Activated T-cell treated with anti-CD3 and anti-CD28 coated beads, Interleukin-2, amount 50 U/mL, for 24 hours (primary cell): ENCODE measurements around the gene POLR1C.
A peak's percentile ranks its signal among the peaks of the same experiment; 100 is the strongest.
"Not testable (repeated sequence)": the region's sequence is repeated elsewhere in the genome, so short reads cannot be mapped to it uniquely, and the experiment has no call there.

ENCODE experiments used
- DNase-seq: peaks from one replicate; pipeline ENCODE4 v3.0.0-alpha.2; 2020
- H3K27ac Mint-ChIP-seq: 2 replicates; pipeline ENCODE4 v1.8.0; 2020; ENCODE audit warnings: mild to moderate bottlenecking, mixed read lengths
- H3K27me3 Mint-ChIP-seq: 2 replicates; pipeline ENCODE4 v1.8.0; 2020; ENCODE audit warnings: mixed read lengths
- H3K36me3 Mint-ChIP-seq: 2 replicates; pipeline ENCODE4 v1.8.0; 2020; ENCODE audit warnings: low read depth, mixed read lengths
- H3K4me1 Mint-ChIP-seq: 2 replicates; pipeline ENCODE4 v1.8.0; 2020; ENCODE audit warnings: low read depth, mixed read lengths
- H3K4me3 Mint-ChIP-seq: 2 replicates; pipeline ENCODE4 v1.8.0; 2020; ENCODE audit warnings: mild to moderate bottlenecking, moderate library complexity, mixed read lengths
- H3K9me3 Mint-ChIP-seq: 2 replicates; pipeline ENCODE4 v1.8.0; 2020; ENCODE audit warnings: mixed read lengths

POLR1C gene

DNA sequence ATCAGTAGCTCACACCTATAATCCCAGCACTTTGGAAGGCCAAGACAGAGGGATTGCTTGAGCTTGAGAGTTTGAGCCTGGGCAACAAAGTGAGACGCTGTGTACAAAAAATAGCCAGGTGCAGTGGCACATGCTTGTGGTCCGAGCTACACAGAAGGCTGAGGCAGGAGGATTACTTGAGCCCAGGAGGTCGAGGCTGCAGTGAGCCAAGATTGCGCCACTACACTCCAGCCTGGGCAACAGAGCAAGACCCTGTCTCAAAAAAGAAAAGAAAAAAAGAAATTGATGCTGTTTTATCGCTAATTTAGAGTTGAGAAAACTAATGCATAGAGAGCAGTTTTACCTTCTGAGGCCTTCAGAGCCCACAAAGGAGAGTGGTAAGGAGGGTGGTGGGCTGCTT is 18.6 kb upstream of the POLR1C start:
- Mint-ChIP-seq H3K4me1 (peaks cover 23% of the 10 kb centered on the region), H3K36me3 (peaks cover 72% of the 10 kb centered on the region), H3K27ac (peak overlapping the region; percentile 22)
- not testable (repeated sequence) for DNase-seq, H3K9me3 Mint-ChIP-seq, H3K4me3 Mint-ChIP-seq, H3K27me3 Mint-ChIP-seq

GRCh38 chr6:43499028-43499815 is 17.7 kb upstream of the POLR1C start:
- Mint-ChIP-seq H3K27me3 (no peaks in the 10 kb centered on the region), H3K9me3 (no peaks in the 10 kb centered on the region), H3K27ac (peak overlapping the region; percentile 63), H3K4me3 (no peak overlapping the region), H3K4me1 (peaks cover 15% of the 10 kb centered on the region), H3K36me3 (peaks cover 75% of the 10 kb centered on the region)
- no peak for DNase-seq

DNA sequence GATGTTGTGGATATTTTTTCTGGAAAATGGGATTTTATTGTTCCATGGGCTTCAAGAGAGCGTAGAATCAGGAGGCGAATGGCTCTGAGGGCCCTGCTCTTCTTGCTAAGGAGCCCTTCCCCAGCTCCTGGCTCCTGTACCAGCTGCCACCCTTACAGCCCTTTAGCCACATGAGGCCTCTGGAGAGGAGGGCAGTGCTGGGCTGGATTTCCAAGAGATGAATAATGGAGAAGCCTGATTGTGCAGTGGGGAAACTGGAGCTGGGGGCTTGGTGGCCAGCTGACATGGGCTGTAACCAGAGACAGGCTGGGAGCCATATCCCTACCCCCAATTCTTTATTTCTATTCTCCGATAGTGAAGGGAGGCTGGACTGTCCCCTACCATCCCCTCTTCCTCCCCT is 16.0 kb upstream of the POLR1C start:
- peaks cover 87% of the 10 kb centered on the region for H3K36me3 Mint-ChIP-seq
- H3K4me1 Mint-ChIP-seq: no peaks in the 10 kb centered on the region
- no peak overlapping the region for H3K27ac Mint-ChIP-seq
- H3K27me3 Mint-ChIP-seq: no peaks in the 10 kb centered on the region
- no peaks in the 10 kb centered on the region for H3K9me3 Mint-ChIP-seq
- no peak overlapping the region for H3K4me3 Mint-ChIP-seq
- no peak for DNase-seq

GRCh38 chr6:43502666-43503065 is 14.2 kb upstream of the POLR1C start:
- Mint-ChIP-seq H3K9me3 (no peaks in the 10 kb centered on the region), H3K27ac (no peak overlapping the region), H3K27me3 (peaks cover 2% of the 10 kb centered on the region), H3K36me3 (peaks cover 87% of the 10 kb centered on the region), H3K4me1 (peaks cover 9% of the 10 kb centered on the region), H3K4me3 (no peak overlapping the region)
- no peak for DNase-seq

DNA sequence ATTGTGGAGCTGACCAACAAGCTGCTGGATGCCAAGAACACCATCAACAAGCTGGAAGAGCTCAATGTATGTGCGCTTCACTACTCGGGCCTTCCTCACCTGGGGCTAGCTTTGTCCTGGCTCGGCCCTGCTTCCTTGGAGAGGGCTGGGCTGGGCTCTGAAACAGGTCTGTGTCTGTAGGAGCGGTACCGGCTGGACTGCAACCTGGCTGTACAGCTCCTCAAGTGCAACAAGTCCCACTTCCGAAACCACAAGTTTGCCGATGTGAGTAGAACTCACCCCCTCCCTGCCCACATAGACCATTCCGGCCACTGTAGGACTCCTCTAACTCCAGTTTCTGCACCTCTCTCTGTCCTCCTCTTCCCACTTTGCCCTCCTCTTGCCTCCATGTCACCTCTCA is 13.4 kb upstream of the POLR1C start:
- H3K4me3 Mint-ChIP-seq: no peak overlapping the region
- H3K36me3 Mint-ChIP-seq: peaks cover 79% of the 10 kb centered on the region
- DNase-seq: no peak
- no peak overlapping the region for H3K27ac Mint-ChIP-seq
- peaks cover 9% of the 10 kb centered on the region for H3K4me1 Mint-ChIP-seq
- H3K27me3 Mint-ChIP-seq: peaks cover 10% of the 10 kb centered on the region
- no peaks in the 10 kb centered on the region for H3K9me3 Mint-ChIP-seq

DNA sequence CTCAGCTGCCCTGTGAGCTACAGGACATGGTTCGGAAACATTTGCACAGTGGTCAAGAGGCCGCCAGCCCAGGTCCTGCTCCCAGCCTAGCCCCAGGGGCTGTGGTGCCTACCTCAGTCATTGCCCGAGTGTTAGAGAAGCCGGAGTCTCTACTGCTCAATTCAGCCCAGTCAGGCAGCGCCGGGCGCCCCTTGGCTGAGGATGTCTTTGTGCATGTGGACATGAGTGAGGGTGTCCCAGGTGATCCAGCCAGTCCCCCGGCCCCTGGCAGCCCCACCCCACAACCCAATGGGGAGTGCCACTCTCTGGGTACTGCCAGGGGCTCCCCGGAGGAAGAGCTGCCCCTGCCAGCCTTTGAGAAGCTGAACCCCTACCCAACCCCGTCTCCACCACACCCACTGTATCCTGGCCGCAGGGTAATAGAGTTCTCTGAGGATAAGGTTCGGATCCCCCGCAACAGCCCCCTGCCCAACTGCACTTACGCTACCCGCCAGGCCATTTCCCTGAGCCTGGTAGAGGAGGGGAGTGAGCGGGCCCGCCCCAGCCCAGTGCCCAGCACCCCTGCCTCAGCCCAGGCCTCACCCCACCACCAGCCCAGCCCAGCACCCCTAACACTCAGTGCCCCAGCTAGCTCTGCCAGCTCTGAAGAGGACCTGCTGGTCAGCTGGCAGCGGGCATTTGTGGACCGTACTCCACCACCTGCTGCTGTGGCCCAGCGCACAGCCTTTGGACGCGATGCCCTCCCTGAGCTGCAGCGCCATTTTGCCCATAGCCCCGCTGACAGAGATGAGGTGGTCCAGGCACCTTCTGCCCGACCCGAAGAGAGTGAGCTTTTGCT is 11.9 kb upstream of the POLR1C start:
- Mint-ChIP-seq H3K27ac (no peak overlapping the region), H3K4me1 (peaks cover 16% of the 10 kb centered on the region), H3K4me3 (no peak overlapping the region)

GRCh38 chr6:43505718-43506117 is 11.2 kb upstream of the POLR1C start:
- Mint-ChIP-seq H3K36me3 (peaks cover 57% of the 10 kb centered on the region), H3K27me3 (peaks cover 20% of the 10 kb centered on the region), H3K9me3 (no peaks in the 10 kb centered on the region), H3K4me1 (peaks cover 19% of the 10 kb centered on the region), H3K4me3 (no peak overlapping the region), H3K27ac (no peak overlapping the region)
- DNase-seq: no peak

More for the DNA sequence above, 11.9 kb upstream of the POLR1C start:
- Mint-ChIP-seq H3K9me3 (no peaks in the 10 kb centered on the region), H3K36me3 (peaks cover 64% of the 10 kb centered on the region), H3K27me3 (peaks cover 20% of the 10 kb centered on the region)
- no peak for DNase-seq

DNA sequence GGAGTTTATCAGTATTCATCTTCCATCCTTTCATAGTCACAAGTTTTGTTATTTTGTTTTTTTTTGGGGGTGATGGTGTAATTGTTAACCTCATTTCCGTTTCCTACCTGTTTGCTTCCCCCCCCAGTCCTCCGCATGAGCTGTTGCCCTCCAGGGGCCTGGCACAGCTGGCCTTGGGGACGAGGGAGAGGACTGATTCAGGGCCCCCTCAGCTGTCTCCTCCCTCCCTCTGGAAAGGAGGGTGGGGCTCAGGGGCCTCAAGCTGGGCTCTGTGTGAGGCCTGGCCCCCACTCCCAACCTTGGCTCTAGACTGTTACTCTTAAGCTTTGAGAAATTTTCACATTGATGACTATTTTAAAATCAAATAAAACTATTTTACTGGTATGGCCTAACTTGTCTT is 10.7 kb upstream of the POLR1C start:
- H3K27ac Mint-ChIP-seq: peak overlapping the region; percentile 22
- DNase-seq: no peak
- H3K9me3 Mint-ChIP-seq: no peaks in the 10 kb centered on the region
- no peak overlapping the region for H3K4me3 Mint-ChIP-seq
- peaks cover 20% of the 10 kb centered on the region for H3K27me3 Mint-ChIP-seq
- peaks cover 56% of the 10 kb centered on the region for H3K36me3 Mint-ChIP-seq
- H3K4me1 Mint-ChIP-seq: peaks cover 21% of the 10 kb centered on the region

- Mint-ChIP-seq H3K4me3 (no peak overlapping the region), H3K27me3 (peaks cover 20% of the 10 kb centered on the region), H3K27ac (no peak overlapping the region), H3K4me1 (peaks cover 23% of the 10 kb centered on the region), H3K36me3 (peaks cover 56% of the 10 kb centered on the region), H3K9me3 (no peaks in the 10 kb centered on the region)
- DNase-seq: peak; percentile 83
These were observed 10.0 kb upstream of the POLR1C start for GRCh38 chr6:43506667-43507471.

GRCh38 chr6:43508481-43509141 is 8.3 kb upstream of the POLR1C start:
- H3K4me3 Mint-ChIP-seq: peak overlapping the region; percentile 54

GRCh38 chr6:43509142-43509983 is 7.5 kb upstream of the POLR1C start:
- Mint-ChIP-seq H3K27ac (peak overlapping the region; percentile 66), H3K36me3 (peaks cover 55% of the 10 kb centered on the region), H3K4me3 (peak overlapping the region; percentile 70), H3K9me3 (no peaks in the 10 kb centered on the region), H3K4me1 (peaks cover 31% of the 10 kb centered on the region), H3K27me3 (peaks cover 20% of the 10 kb centered on the region)
- DNase-seq: peak; percentile 39

More at GRCh38 chr6:43508481-43509141, 8.3 kb upstream of the POLR1C start:
- H3K9me3 Mint-ChIP-seq: no peaks in the 10 kb centered on the region
- DNase-seq: no peak
- peaks cover 28% of the 10 kb centered on the region for H3K4me1 Mint-ChIP-seq
- peaks cover 56% of the 10 kb centered on the region for H3K36me3 Mint-ChIP-seq
- no peak overlapping the region for H3K27ac Mint-ChIP-seq
- peaks cover 20% of the 10 kb centered on the region for H3K27me3 Mint-ChIP-seq

GRCh38 chr6:43509984-43510826 is 6.7 kb upstream of the POLR1C start, which contains the start of gene LRRC73:
TSS of gene LRRC73 (minus strand) at chr6:43510346. CDS start at chr6:43509785, 561 bp downstream.
- Mint-ChIP-seq H3K27me3 (peaks cover 20% of the 10 kb centered on the region), H3K36me3 (peaks cover 54% of the 10 kb centered on the region), H3K9me3 (no peaks in the 10 kb centered on the region), H3K4me3 (peak within 1 kb of the TSS; percentile 70), H3K27ac (peak within 1 kb of the TSS; percentile 66), H3K4me1 (peaks cover 38% of the 10 kb centered on the region)
- peak; percentile 88 for DNase-seq
